DMS53 (cell line): ENCODE results near the gene TIAM2.
"Not testable (repeated sequence)": the region's sequence is repeated elsewhere in the genome, so short reads cannot be mapped to it uniquely, and the experiment has no call there.

Experiments used
- DNase-seq: peaks from one replicate; lab custom pipeline; 2025; lab: John Stamatoyannopoulos, UW

TIAM2 gene

GRCh38 chr6:155196911-155197310 is 201.8 kb downstream of the TIAM2 start:
- DNase-seq: no peak

DNA sequence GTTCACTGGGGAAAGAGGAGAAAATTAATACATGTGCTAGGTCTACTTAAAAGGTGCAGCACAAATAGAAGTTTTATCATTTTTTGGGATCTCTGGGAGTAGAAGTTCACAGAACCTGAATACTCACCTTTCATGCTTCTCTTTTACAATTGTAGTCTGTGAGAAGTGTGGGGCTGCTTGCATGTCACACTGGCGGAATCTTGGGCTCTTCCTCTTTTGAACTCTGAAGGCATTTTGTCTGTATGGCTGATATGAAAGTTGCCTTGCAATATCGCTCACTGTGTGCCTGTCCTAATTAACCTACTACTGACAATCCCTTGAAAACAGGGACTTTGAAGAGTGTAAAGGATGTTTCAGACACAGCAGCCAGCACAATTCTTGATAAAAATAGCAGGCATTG is 202.8 kb downstream of the TIAM2 start:
- no peak for DNase-seq

DNA sequence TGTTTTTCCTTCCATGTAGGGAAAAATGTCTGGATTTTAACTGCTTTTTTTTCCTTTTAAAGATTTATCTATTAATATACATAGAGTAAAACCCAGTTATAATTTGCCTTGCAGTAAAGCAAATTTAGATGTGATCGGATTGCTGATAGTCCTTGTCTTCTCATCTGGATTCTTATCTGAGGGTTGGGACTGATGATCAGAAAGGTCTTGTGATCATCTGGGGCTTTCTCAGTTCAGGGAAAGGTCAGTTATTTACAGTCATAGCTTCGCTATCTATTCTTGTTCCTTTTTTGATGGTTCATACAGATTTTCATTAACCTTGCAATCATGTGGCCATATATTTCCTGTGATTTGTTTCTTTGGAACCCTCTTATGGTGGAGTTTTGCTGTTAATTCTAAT is 204.9 kb downstream of the TIAM2 start:
- DNase-seq: no peak

- DNase-seq: no peak
These were observed 206.5 kb downstream of the TIAM2 start for GRCh38 chr6:155201461-155202226.

GRCh38 chr6:155207223-155207622 is 212.1 kb downstream of the TIAM2 start:
- DNase-seq: no peak

DNA sequence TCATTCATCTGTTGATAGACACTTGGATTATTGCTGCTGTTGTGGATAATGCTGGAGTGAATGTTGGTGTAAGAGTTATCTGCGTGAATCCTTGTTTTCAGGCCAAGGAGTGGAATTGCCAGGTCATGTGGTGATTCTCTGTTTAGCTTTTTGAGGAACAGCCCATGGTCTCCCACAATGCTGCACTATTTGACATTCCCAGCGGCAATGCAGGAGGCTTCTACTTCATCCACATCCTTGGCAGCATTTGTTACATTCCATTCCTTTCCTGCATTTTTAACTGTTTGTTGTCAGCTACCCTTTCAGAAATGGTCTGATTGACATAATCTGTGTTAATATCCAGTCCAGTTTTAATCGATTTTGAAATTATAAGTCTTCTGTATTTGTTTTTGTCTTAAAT is 217.0 kb downstream of the TIAM2 start:
- DNase-seq: no peak

DNA sequence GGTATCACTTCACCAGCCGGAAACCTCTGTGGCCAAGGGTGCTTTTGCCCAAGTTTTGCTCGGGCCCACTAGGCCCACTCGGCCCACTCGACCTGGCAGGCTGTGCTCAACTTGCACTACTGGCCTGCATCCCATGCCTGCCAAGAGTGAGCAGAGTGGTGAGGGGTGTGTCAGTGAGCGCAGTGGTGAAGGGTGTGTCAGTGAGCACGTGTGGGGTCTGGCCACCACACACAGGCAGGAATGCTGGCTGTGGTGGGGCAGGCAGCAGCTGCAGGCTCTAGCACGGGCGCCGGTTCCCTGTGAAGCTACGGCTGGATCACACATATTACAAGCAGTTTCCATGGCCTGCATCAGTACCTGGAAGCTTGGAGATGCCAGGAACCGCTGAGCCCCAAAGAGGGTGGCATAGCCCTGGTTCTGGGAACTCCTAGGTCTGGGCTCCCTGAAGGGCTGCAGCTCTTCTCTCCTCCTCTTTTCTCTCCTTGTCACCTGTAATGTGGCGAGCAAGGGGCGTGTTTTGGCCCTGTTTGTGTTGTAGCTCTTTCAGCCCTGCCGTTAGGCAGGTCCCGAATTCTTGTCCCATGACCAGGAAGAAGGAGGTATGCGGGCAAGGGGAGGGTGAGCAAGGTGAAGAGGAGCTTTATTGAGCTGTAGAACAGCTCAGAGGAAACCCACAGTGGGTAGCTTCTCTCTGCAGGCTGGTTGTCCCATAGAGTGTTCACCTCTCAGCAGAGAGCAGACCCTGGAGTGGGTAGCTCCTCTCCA is 217.7 kb downstream of the TIAM2 start:
- DNase-seq: no peak

- no peak for DNase-seq
These were observed 218.7 kb downstream of the TIAM2 start for GRCh38 chr6:155213611-155214372.

- no peak for DNase-seq
These were observed 220.8 kb downstream of the TIAM2 start for GRCh38 chr6:155215906-155216305.

GRCh38 chr6:155216312-155217046 is 221.4 kb downstream of the TIAM2 start:
- DNase-seq: no peak

DNA sequence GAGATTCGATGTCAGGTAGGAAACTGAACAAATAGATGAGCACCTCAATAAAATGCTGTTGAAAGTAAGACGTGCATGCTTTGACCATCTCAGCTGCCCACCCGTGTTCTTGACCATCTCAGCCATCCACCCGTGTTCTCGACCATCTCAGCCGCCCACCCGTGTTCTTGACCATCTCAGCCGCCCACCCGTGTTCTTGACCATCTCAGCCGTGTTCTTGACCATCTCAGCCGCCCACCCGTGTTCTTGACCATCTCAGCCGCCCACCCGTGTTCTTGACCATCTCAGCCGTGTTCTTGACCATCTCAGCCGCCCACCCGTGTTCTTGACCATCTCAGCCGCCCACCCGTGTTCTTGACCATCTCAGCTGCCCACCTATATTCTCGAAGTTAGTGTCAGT is 223.6 kb downstream of the TIAM2 start:
- DNase-seq: not testable (repeated sequence)

DNA sequence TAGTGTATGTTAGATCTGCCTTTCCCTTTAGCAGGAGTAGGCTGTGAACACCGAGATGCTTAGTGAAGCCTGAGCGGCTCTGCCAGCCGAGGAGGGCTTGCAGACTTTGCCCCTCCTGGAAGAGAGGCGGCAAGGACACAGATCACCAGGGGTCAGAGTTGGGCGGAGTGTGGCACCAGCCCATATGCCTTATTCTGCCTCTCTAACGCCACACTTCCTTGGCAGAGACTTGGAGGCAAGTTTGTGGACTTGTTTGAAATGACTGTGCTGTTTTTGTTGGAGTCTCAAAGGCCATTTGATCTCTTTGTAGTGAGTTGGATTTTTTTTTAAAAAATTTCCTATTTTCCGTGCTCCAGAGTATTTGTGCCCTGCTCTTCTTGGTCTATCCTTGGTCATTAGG is 224.2 kb downstream of the TIAM2 start:
- DNase-seq: no peak

DNA sequence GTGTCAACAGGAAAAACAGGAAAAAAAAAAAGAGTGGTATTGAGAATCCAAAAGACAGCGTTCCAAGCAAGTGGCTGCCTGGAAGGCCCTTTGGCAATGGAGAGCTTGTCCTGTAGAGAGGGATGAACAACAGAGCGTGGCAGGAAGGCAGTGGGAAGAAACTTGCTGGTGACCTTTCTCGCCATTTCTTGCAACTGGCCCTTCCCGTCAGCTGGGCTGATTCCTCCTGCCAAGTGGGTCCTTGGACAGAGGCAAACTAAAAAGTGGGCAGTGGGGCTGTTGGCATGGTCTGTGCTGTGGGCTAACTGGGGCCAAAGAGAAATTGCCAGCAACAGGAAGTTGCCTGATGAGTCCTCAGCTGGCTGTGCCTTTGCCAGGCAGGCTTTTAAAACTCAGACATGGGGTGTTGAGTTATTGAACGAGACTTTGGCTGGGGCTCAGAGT is 224.8 kb downstream of the TIAM2 start:
- no peak for DNase-seq

DNA sequence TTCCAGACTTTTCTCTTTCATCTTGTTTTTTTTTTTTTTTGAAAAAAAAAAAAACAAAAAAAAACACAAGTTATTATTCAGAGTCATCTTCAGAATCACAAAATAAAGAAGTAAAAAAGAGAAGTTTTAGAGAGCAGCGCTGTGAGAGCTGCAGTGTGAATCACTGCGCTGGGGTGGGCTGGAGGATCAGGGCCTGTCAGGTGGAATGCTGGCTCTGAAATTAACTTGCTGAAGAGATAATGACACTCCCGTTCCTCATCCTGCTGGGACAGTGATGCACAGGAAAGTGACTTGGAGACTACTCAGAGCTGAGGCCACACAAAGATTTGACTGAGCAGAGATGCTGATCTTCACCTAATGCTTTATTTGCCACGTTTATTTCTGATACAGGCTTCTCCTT is 226.0 kb downstream of the TIAM2 start:
- DNase-seq: no peak

GRCh38 chr6:155222506-155222905 is 227.4 kb downstream of the TIAM2 start:
- no peak for DNase-seq

GRCh38 chr6:155223646-155224451 is 228.7 kb downstream of the TIAM2 start:
- no peak for DNase-seq

DNA sequence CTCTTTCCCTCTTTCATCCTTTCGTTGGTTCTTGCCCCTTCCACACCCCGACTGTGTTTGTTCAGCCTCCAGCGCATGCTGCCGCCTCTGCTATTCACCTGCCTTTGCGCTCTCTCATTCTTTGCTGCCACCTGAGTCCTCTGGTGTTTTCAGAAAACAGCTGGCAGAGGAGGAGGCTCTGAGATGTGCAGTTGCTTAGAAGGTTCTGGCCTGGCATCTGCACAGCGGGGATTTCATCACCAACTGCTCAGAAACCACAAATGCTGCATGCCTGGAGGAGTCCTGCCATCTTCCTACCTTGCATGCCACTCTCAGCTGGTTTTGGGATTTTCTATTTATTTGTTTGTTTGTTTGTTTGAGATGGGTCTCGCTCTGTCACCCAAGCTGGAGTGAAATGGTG is 229.5 kb downstream of the TIAM2 start:
- DNase-seq: no peak

- DNase-seq: no peak
These were observed 231.9 kb downstream of the TIAM2 start for GRCh38 chr6:155227046-155227445.

DNA sequence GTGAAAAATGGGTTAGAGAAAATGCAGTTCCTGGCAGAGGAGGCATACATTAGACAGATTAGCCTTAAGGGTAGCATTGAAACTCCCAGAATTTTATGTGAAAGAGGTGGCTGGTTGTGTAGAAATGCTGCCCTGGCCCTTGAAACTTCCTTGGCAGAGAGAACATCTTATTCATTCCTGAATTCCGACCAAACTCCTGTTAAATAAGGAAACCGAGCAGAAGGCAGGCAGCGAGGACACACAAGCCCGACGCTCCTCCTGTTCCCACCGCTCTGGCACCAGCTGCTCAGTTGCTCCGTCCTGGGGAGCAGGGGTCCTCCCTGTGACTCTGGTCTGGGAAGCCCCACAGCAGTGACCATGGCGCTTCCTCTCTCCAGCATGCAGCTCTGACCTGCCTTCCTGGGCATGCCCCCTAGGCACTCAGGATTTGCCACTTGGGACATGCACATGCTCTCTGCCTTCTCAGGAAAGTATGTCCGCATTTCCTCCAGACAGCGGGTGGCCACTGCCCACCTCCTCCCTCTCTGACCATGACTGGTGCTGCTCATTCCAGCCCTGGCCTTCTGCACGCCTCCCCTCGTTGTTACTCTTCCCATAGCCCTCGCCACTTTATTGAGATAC is 233.5 kb downstream of the TIAM2 start:
- no peak for DNase-seq

DNA sequence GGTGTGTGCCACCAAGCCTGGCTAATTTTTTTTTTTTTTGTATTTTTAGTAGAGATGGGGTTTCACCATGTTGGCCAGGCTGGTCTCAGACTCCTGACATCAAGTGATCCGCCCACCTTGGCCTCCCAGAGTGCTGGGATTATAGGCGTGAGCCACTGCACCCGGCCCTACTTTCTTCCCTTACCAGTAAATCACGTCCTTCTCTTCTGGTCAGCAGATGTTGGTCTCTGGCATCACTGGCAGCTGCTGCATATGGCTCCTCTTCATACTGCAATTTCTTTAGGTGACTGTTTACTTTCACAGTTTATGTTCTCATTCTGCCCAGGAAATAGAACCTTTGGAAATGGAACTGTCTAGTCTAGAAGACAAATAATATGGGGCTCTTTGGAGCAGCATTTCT is 235.9 kb downstream of the TIAM2 start:
- DNase-seq: not testable (repeated sequence)

DNA sequence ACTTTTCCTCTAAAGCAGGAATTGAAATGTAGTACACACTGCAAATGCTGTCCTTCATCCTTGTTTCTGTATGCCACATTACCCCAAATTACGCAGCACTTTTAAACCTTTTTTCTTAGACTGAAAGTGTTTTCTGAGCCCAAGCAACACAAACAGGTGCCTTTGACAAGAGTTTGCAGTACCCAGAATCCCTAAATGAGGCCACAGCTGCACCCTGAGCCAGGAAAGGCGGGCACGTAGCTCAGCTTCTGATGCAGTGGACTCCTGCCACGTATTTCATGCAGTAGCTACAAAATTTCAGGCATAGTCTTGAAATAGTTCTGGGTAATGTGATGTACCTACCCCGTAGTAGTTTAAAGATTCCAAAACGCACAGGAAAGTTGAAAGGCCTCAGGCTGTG is 237.7 kb downstream of the TIAM2 start:
- no peak for DNase-seq
